Gastrocnemius medialis (tissue), 4 donors: ENCODE results near the gene NDUFAF2. TPM values are rescaled to one million over a fixed set of nuclear protein-coding genes. Genes with fewer than 3 reads are reported as not detected.
"Not testable (repeated sequence)": the region's sequence is repeated elsewhere in the genome, so short reads cannot be mapped to it uniquely, and the experiment has no call there.

Experiments
- ATAC-seq, 2 donors: fragments of 150-250 bp; one replicate each; pipeline ENCODE4 v1.9.1; 2016
- DNase-seq, 2 donors: peaks; one replicate each; pipeline ENCODE4 v3.0.0-alpha.2; 2019
- H3K27ac ChIP-seq, 4 donors: fragments of 200-600 bp; sonication (generic); 1 replicate in 1 of 4; 2 replicates in 3 of 4; pipeline ENCODE4 v1.5.1; 2016 to 2018; ENCODE audit warnings: mild to moderate bottlenecking in 2 of 4, moderate library complexity in 1 of 4
- H3K27me3 ChIP-seq, 3 donors: fragments of 200-600 bp; sonication (generic) in 2 of 3; 1 replicate in 1 of 3; 2 replicates in 2 of 3; pipeline versions ENCODE4 v1.5.1 to v1.6.0; 2016 to 2019; ENCODE audit warnings: mild to moderate bottlenecking in 1 of 3, moderate library complexity in 1 of 3
- H3K36me3 ChIP-seq, 2 donors: fragments of 200-600 bp; sonication (generic) in 1 of 2; one replicate each; pipeline ENCODE4 v1.5.1; 2017 to 2018
- H3K4me1 ChIP-seq, 2 donors: fragments of 200-600 bp; sonication (generic) in 1 of 2; one replicate each; pipeline ENCODE4 v1.5.1; 2016 to 2017; ENCODE audit warnings: mild to moderate bottlenecking in 2 of 2
- H3K4me3 ChIP-seq, 4 donors: fragments of 200-600 bp; sonication (generic) in 3 of 4; 1 replicate in 1 of 4; 2 replicates in 3 of 4; pipeline ENCODE4 v1.5.1; 2016 to 2019; ENCODE audit warnings: mild to moderate bottlenecking in 2 of 4
- H3K9me3 ChIP-seq, 3 donors: fragments of 200-600 bp; sonication (generic) in 2 of 3; 1 replicate in 1 of 3; 2 replicates in 2 of 3; pipeline ENCODE4 v1.5.1; 2016 to 2019
- CTCF ChIP-seq, 5 experiments: fragments of 450-650 bp in 3 of 5; fragments of 200-600 bp in 2 of 5; sonication (generic) in 2 of 5; IDR thresholded peaks in 4 of 5; conservative IDR thresholded peaks in 1 of 5; 1 replicate in 4 of 5; 2 replicates in 1 of 5; pipeline ENCODE4 v1.5.1; 2016 to 2019; ENCODE audit warnings: antibody characterized with exemption in 5 of 5, mild to moderate bottlenecking in 3 of 5, moderate library complexity in 3 of 5
- POLR2A ChIP-seq, 2 donors: fragments of 450-650 bp; IDR thresholded peaks; one replicate each; pipeline ENCODE4 v1.6.1; 2017; ENCODE audit warnings: antibody characterized with exemption in 2 of 2, mild to moderate bottlenecking in 2 of 2, moderate library complexity in 2 of 2
- in situ Hi-C, 4 donors: fragments of 200-750 bp; cut with MboI; loops; one replicate each; pipeline versions ENCODE4 v1.15.0 to v1.8.0; 2017; ENCODE audit warnings: low sequenced_read_pairs in 4 of 4
- intact Hi-C: fragments of 100-400 bp; cut with DNase I; formaldehyde crosslinking; loops from one replicate; pipeline ENCODE4 v1.15.1; 2023; ENCODE audit warnings: low total_unique reads
- total RNA-seq, 4 donors: library from RNA; depleted of rRNA; stranded (reverse); fragments of >200 nt; gene quantifications; one replicate each; pipeline versions ENCODE4 v1.1.0 to v1.2.3, GENCODE V29; 2016

Gene NDUFAF2
- total RNA-seq, 4 donors from 2014 or later: 25.8 to 54.3 (median 51.2) TPM

DNA sequence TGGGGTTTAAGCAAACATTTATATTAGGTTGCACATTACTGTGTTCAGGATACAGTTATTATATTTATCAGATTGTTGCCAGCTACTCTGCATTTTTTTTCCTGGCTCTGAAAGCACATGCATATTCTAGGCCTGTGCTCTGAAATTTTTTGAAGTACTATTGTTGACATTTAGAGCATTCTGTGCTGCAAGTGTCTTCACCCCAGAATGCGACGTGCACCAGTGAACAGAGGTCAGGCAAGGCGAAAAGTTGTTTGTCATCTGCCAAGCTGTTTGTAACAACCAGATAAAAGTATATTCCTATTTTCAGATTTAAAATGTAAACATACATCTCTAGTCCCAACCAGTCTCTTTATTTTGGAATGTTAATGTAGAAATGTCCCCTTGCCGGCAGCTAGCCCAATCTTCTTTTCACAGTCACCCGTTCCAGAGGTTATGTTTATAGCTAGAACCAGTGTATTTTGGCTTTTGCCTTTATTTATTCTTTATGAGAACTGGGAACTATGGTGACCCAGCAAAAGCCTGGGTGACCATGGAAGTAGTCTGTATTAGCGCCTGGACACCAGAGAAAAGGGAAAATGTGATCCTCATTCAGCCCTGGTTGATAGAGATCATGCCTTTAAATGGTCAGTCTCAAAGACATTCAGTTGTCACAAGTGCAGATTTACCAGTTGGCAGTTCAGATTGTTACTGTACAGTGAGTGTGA is 84.6 kb downstream of the NDUFAF2 start:
- Histone ChIP-seq H3K4me1 (peaks cover 0 to 9% of the 10 kb centered on the region in 2 donors), H3K36me3 (no peaks in the 10 kb centered on the region), H3K27me3 (no peaks in the 10 kb centered on the region), H3K9me3 (no peaks in the 10 kb centered on the region), H3K27ac (no peak overlapping the region), H3K4me3 (no peak overlapping the region)
- in situ Hi-C loops: no loop called here
- intact Hi-C loops: no loop called here
- DNase-seq: no peak
- TF ChIP-seq POLR2A (IDR thresholded peaks at IDR 0.05) (no peak), CTCF (IDR thresholded peaks at IDR 0.05 in 4 of 5, conservative IDR thresholded peaks at IDR 0.05 in 1 of 5) (no peak)
- no peak for ATAC-seq

DNA sequence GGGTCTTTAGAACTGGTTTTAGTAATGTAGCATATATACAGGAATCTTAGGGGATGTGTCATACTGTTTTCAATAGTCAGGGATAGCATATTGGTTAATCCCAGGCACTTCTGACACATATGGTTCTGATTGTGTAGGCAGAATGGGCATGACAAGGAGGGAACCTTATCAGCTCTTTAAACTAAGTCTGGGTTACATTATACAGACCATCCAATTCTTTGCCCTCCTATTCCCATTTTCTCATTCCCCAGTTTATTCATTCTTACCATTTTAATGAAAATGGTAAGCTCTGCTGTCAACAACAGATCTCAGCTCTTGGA is 85.1 kb downstream of the NDUFAF2 start:
- Histone ChIP-seq H3K36me3 (no peaks in the 10 kb centered on the region), H3K9me3 (no peaks in the 10 kb centered on the region), H3K27ac (no peak overlapping the region), H3K4me3 (no peak overlapping the region), H3K27me3 (no peaks in the 10 kb centered on the region), H3K4me1 (peaks cover 0 to 9% of the 10 kb centered on the region in 2 donors)
- no peak for ATAC-seq
- no peak for DNase-seq
- intact Hi-C loops (no loop called here), in situ Hi-C loops (no loop called here)
- TF ChIP-seq CTCF (IDR thresholded peaks at IDR 0.05 in 4 of 5, conservative IDR thresholded peaks at IDR 0.05 in 1 of 5) (no peak), POLR2A (IDR thresholded peaks at IDR 0.05) (no peak)

DNA sequence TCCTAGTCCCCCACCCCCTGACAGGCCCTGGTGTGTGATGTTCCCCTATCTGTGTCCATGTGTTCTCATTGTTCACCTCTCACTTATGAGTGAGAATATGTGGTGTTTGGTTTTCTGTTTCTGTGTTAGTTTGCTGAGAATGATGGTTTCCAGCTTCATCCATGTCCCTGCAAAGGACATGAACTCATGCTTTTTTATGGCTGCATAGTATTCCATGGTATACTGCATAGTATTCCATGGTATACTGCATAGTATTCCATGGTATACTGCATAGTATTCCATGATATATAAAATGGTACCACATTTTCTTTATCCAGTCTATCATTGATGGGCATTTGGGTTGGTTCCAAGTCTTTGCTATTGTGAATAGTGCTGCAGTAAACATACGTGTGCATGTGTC is 86.3 kb downstream of the NDUFAF2 start:
- H3K9me3 ChIP-seq, in situ Hi-C loops, DNase-seq, H3K36me3 ChIP-seq, ATAC-seq, H3K27me3 ChIP-seq, H3K27ac ChIP-seq, H3K4me1 ChIP-seq, intact Hi-C loops, H3K4me3 ChIP-seq: not testable (repeated sequence)

DNA sequence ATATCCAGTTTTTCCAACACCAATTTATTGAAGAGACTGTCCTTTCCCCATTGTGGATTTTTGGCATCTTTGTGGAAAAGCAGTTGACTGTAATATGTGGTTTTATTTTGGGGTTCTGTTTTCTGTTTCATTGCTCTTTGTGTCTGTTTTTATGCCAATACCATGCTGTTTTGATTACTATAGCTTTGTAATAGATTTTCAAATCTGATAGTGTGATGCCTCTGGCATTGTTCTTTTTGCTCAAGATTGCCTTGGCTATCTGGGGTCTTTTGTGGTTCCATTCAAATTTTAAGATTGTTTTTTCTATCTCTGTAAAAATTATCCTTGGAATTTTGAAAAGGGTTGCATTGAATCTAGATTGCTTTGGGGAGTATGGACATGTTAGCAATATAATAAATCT is 99.5 kb downstream of the NDUFAF2 start:
- Histone ChIP-seq H3K4me3 (no peak overlapping the region), H3K27ac (no peak overlapping the region), H3K27me3 (no peaks in the 10 kb centered on the region), H3K9me3 (peaks cover 0 to 3% (median 0%) of the 10 kb centered on the region in 3 donors), H3K4me1 (no peaks in the 10 kb centered on the region), H3K36me3 (no peaks in the 10 kb centered on the region)
- ATAC-seq (no peak), DNase-seq (no peak)
- intact Hi-C loops (no loop called here), in situ Hi-C loops (no loop called here)
- TF ChIP-seq CTCF (IDR thresholded peaks at IDR 0.05 in 4 of 5, conservative IDR thresholded peaks at IDR 0.05 in 1 of 5): no peak
- no peak for TF ChIP-seq POLR2A (IDR thresholded peaks at IDR 0.05)

DNA sequence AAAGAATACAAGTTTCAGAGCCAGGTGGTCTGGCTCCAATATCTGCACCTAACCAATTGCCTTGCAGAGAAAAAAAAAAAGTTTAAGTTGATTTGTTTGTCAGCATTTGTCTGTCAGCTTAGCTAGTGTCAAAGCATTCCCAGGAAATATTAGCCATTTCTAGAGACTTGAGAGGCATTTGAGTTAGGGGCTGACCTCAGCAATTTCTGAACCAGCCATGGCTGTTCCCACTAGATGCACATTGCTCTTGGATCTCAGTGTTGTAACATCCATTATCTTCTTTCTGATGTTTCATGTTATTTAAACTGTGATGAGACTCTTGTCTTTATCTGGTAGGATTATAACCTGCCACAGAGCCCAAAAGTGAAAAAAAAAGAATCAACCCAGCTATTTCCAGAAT is 102.3 kb downstream of the NDUFAF2 start:
- in situ Hi-C loops (no loop called here), intact Hi-C loops (no loop called here)

More for the DNA sequence above, 102.3 kb downstream of the NDUFAF2 start:
- no peak overlapping the region for H3K4me3 ChIP-seq
- TF ChIP-seq CTCF (IDR thresholded peaks at IDR 0.05 in 4 of 5, conservative IDR thresholded peaks at IDR 0.05 in 1 of 5) (no peak), POLR2A (IDR thresholded peaks at IDR 0.05) (no peak)
- H3K36me3 ChIP-seq: no peaks in the 10 kb centered on the region
- no peak for ATAC-seq
- peaks cover 0 to 3% (median 0%) of the 10 kb centered on the region in 3 donors for H3K9me3 ChIP-seq
- no peak for DNase-seq
- no peaks in the 10 kb centered on the region for H3K4me1 ChIP-seq
- no peak overlapping the region for H3K27ac ChIP-seq
- no peaks in the 10 kb centered on the region for H3K27me3 ChIP-seq
